Measurements from ENCODE around the gene SORT1.

Gene SORT1

DNA sequence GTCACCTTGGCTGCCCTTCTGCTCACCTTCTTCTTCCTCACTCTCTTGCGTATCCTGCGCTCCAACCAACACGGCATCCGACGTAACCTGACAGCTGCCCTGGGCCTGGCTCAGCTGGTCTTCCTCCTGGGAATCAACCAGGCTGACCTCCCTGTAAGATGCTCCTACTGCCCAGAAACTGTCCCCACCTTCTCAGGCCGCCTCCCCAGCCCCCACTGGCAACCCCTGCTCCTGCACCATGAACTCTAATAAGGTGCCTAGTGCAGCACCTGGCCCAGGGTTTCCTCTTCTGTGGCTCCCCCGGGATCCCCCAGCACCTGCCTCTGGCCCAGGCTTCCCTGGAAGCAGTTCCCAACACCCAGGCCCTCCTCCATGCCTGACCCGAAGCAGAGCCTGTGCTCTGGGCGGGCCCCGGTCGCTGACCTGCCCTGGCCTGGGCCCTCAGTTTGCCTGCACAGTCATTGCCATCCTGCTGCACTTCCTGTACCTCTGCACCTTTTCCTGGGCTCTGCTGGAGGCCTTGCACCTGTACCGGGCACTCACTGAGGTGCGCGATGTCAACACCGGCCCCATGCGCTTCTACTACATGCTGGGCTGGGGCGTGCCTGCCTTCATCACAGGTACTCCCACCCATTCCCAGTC lies 127.6 kb downstream of the SORT1 start:
- no peaks in the 10 kb centered on the region for H3K9me3 ChIP-seq (ENCODE audit: control insufficient read depth, low read length)
- no peak for DNase-seq (ENCODE audit: low read depth)
- no peaks in the 10 kb centered on the region for H3K36me3 ChIP-seq (ENCODE audit: control insufficient read depth, insufficient read depth, low read length, severe bottlenecking)
- H3K4me1 ChIP-seq (ENCODE audit: control insufficient read depth, insufficient read depth, low read length): peaks cover 5% of the 10 kb centered on the region
- no peak overlapping the region for H3K4me3 ChIP-seq (ENCODE audit: low read length)
- no peak overlapping the region for H3K9ac ChIP-seq (ENCODE audit: low read length)
- H3K27me3 ChIP-seq (replicated peaks; ENCODE audit: control insufficient read depth, insufficient read depth, low read length): no peaks in the 10 kb centered on the region

- Histone ChIP-seq H3K4me3 (ENCODE audit: low read length) (no peak overlapping the region), H3K4me1 (ENCODE audit: control insufficient read depth, insufficient read depth, low read length) (peaks cover 2% of the 10 kb centered on the region), H3K36me3 (ENCODE audit: control insufficient read depth, insufficient read depth, low read length, severe bottlenecking) (no peaks in the 10 kb centered on the region), H3K9me3 (ENCODE audit: control insufficient read depth, low read length) (no peaks in the 10 kb centered on the region), H3K9ac (ENCODE audit: low read length) (no peak overlapping the region), H3K27me3 (replicated peaks; ENCODE audit: control insufficient read depth, insufficient read depth, low read length) (no peaks in the 10 kb centered on the region)
- DNase-seq (ENCODE audit: low read depth): no peak
Measured at GRCh38 chr1:109269212-109269980, 128.3 kb downstream of the SORT1 start.

GRCh38 chr1:109268431-109269211 lies 129.1 kb downstream of the SORT1 start:
- Histone ChIP-seq H3K4me1 (ENCODE audit: control insufficient read depth, insufficient read depth, low read length) (peaks cover 2% of the 10 kb centered on the region), H3K9me3 (ENCODE audit: control insufficient read depth, low read length) (no peaks in the 10 kb centered on the region), H3K36me3 (ENCODE audit: control insufficient read depth, insufficient read depth, low read length, severe bottlenecking) (no peaks in the 10 kb centered on the region), H3K4me3 (ENCODE audit: low read length) (no peak overlapping the region), H3K9ac (ENCODE audit: low read length) (no peak overlapping the region), H3K27me3 (replicated peaks; ENCODE audit: control insufficient read depth, insufficient read depth, low read length) (no peaks in the 10 kb centered on the region)
- no peak for DNase-seq (ENCODE audit: low read depth)

DNA sequence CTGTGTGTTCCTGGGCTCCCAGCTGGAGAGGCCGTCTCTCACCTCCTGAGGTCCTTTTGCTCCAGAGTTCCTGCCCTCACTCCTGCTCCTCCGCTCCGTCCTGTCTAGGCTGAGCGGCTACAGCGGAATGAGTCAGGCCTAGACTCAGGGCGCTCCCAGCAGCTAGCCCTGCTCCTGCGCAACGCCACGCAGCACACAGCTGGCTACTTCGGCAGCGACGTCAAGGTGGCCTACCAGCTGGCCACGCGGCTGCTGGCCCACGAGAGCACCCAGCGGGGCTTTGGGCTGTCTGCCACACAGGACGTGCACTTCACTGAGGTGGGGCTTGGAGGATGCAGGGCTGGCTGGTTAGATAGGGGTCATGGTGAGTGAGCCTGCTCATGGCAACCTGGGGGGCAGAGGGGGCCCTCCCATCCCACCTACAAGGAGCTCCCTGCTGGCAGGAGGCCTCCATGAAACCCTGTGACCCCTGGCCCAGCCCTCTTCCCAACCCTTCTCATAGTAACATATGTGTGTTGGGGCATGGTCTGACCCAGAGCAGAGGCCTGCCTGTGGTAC lies 129.9 kb downstream of the SORT1 start:
- Histone ChIP-seq H3K4me1 (ENCODE audit: control insufficient read depth, insufficient read depth, low read length) (peaks cover 2% of the 10 kb centered on the region), H3K36me3 (ENCODE audit: control insufficient read depth, insufficient read depth, low read length, severe bottlenecking) (no peaks in the 10 kb centered on the region), H3K9ac (ENCODE audit: low read length) (no peak overlapping the region)

DNA sequence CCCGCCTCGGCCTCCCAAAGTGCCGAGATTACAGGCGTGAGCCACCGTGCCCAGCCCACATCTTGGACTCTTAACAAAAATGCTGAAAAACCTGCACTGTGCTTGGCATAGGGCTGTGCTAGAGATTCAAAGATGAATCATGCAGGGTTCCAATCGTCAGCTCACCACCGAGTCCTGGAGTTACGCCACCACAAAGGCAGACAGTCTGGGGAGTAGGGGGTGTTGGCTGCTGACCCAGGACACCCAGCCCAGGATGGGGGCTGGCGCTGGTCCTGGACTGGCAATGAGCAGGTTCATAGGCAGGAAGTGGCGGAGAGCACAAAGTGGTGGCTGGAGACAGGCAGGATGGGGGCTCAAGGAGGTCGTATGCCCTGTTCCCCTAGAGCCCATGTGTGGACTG lies 130.8 kb downstream of the SORT1 start:
- H3K9ac ChIP-seq (ENCODE audit: low read length): no peak overlapping the region
- no peaks in the 10 kb centered on the region for H3K9me3 ChIP-seq (ENCODE audit: control insufficient read depth, low read length)
- no peak overlapping the region for H3K4me3 ChIP-seq (ENCODE audit: low read length)
- H3K36me3 ChIP-seq (ENCODE audit: control insufficient read depth, insufficient read depth, low read length, severe bottlenecking): no peaks in the 10 kb centered on the region
- peaks cover 2% of the 10 kb centered on the region for H3K4me1 ChIP-seq (ENCODE audit: control insufficient read depth, insufficient read depth, low read length)
- peaks cover 11% of the 10 kb centered on the region for H3K27me3 ChIP-seq (replicated peaks; ENCODE audit: control insufficient read depth, insufficient read depth, low read length)
- DNase-seq (ENCODE audit: low read depth): peak; percentile 31

More for the DNA sequence above, 129.9 kb downstream of the SORT1 start:
- H3K9me3 ChIP-seq (ENCODE audit: control insufficient read depth, low read length): no peaks in the 10 kb centered on the region
- no peak for DNase-seq (ENCODE audit: low read depth)
- peaks cover 4% of the 10 kb centered on the region for H3K27me3 ChIP-seq (replicated peaks; ENCODE audit: control insufficient read depth, insufficient read depth, low read length)
- H3K4me3 ChIP-seq (ENCODE audit: low read length): no peak overlapping the region

DNA sequence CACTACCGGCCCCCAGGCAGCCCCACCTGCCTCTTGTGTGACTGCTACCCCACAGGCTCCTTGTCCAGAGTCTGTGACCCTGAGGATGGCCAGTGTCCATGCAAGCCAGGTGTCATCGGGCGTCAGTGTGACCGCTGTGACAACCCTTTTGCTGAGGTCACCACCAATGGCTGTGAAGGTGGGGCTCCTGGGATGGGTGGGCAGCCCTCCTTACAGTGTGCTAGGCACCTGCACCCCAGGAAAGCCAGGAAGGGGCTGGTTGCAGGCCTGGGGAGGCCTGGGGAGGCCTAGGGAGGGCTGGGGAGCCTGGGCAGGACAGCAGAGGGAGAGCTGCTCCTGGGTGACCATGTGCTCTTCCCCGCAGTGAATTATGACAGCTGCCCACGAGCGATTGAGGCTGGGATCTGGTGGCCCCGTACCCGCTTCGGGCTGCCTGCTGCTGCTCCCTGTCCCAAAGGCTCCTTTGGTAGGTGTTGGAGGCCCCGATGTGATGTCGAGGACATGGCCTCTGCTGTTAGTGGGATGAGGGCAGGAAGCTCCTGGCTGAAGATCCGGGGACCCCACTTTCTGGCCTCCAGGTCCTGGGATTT lies 131.9 kb downstream of the SORT1 start:
- DNase-seq (ENCODE audit: low read depth): no peak
- Histone ChIP-seq H3K4me3 (ENCODE audit: low read length) (no peak overlapping the region), H3K27me3 (replicated peaks; ENCODE audit: control insufficient read depth, insufficient read depth, low read length) (peaks cover 11% of the 10 kb centered on the region), H3K9me3 (ENCODE audit: control insufficient read depth, low read length) (no peaks in the 10 kb centered on the region), H3K9ac (ENCODE audit: low read length) (no peak overlapping the region), H3K36me3 (ENCODE audit: control insufficient read depth, insufficient read depth, low read length, severe bottlenecking) (no peaks in the 10 kb centered on the region), H3K4me1 (ENCODE audit: control insufficient read depth, insufficient read depth, low read length) (peaks cover 2% of the 10 kb centered on the region)

- peaks cover 11% of the 10 kb centered on the region for H3K27me3 ChIP-seq (replicated peaks; ENCODE audit: control insufficient read depth, insufficient read depth, low read length)
- H3K9me3 ChIP-seq (ENCODE audit: control insufficient read depth, low read length): no peaks in the 10 kb centered on the region
- no peak overlapping the region for H3K4me3 ChIP-seq (ENCODE audit: low read length)
- H3K4me1 ChIP-seq (ENCODE audit: control insufficient read depth, insufficient read depth, low read length): peaks cover 2% of the 10 kb centered on the region
- DNase-seq (ENCODE audit: low read depth): no peak
- H3K9ac ChIP-seq (ENCODE audit: low read length): no peak overlapping the region
- no peaks in the 10 kb centered on the region for H3K36me3 ChIP-seq (ENCODE audit: control insufficient read depth, insufficient read depth, low read length, severe bottlenecking)
Measured at GRCh38 chr1:109265016-109265415, 132.7 kb downstream of the SORT1 start.

GRCh38 chr1:109264379-109264755 lies 133.4 kb downstream of the SORT1 start:
- Histone ChIP-seq H3K9me3 (ENCODE audit: control insufficient read depth, low read length) (no peaks in the 10 kb centered on the region), H3K4me3 (ENCODE audit: low read length) (no peak overlapping the region), H3K9ac (ENCODE audit: low read length) (no peak overlapping the region), H3K36me3 (ENCODE audit: control insufficient read depth, insufficient read depth, low read length, severe bottlenecking) (no peaks in the 10 kb centered on the region), H3K27me3 (replicated peaks; ENCODE audit: control insufficient read depth, insufficient read depth, low read length) (peaks cover 11% of the 10 kb centered on the region), H3K4me1 (ENCODE audit: control insufficient read depth, insufficient read depth, low read length) (peaks cover 2% of the 10 kb centered on the region)
- DNase-seq (ENCODE audit: low read depth): no peak

GRCh38 chr1:109263597-109264378 lies 133.9 kb downstream of the SORT1 start:
- H3K27me3 ChIP-seq (replicated peaks; ENCODE audit: control insufficient read depth, insufficient read depth, low read length): peaks cover 11% of the 10 kb centered on the region
- peak; percentile 88 for DNase-seq (ENCODE audit: low read depth)
- H3K4me1 ChIP-seq (ENCODE audit: control insufficient read depth, insufficient read depth, low read length): peaks cover 2% of the 10 kb centered on the region
- no peak overlapping the region for H3K4me3 ChIP-seq (ENCODE audit: low read length)
- H3K9ac ChIP-seq (ENCODE audit: low read length): no peak overlapping the region
- no peaks in the 10 kb centered on the region for H3K9me3 ChIP-seq (ENCODE audit: control insufficient read depth, low read length)
- no peaks in the 10 kb centered on the region for H3K36me3 ChIP-seq (ENCODE audit: control insufficient read depth, insufficient read depth, low read length, severe bottlenecking)

DNA sequence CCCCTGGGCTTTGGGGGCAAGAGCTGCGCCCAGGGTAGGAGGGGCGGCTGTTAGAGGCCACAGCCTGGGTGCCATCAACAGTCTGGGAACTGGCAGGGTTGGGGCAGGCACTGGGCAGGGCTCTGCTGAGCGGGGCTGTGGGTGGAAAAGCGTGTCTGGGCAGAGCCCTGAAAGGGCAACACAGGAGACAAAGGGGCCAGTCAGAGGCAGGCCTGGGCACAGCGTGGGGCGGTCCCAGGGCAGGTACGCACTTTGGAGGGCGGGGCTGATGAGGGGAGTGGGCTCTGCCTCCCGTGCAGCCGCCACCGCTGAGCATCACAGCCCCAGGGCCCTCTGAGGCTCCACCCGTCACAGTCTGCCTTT lies 134.5 kb downstream of the SORT1 start:
- no peaks in the 10 kb centered on the region for H3K36me3 ChIP-seq (ENCODE audit: control insufficient read depth, insufficient read depth, low read length, severe bottlenecking)

More for the DNA sequence above, 134.5 kb downstream of the SORT1 start:
- Histone ChIP-seq H3K9ac (ENCODE audit: low read length) (no peak overlapping the region), H3K4me1 (ENCODE audit: control insufficient read depth, insufficient read depth, low read length) (peaks cover 2% of the 10 kb centered on the region), H3K4me3 (ENCODE audit: low read length) (no peak overlapping the region), H3K9me3 (ENCODE audit: control insufficient read depth, low read length) (no peaks in the 10 kb centered on the region), H3K27me3 (replicated peaks; ENCODE audit: control insufficient read depth, insufficient read depth, low read length) (peaks cover 11% of the 10 kb centered on the region)
- DNase-seq (ENCODE audit: low read depth): no peak
